ENCODE results near the gene PCDH11X. TPM values are rescaled to one million over a fixed set of nuclear protein-coding genes. Genes with fewer than 3 reads are reported as not detected.
"Not testable (repeated sequence)": the region's sequence is repeated elsewhere in the genome, so short reads cannot be mapped to it uniquely, and the experiment has no call there.

Gene PCDH11X
- total RNA-seq, 1 experiment from 2014 or later: not detected

DNA sequence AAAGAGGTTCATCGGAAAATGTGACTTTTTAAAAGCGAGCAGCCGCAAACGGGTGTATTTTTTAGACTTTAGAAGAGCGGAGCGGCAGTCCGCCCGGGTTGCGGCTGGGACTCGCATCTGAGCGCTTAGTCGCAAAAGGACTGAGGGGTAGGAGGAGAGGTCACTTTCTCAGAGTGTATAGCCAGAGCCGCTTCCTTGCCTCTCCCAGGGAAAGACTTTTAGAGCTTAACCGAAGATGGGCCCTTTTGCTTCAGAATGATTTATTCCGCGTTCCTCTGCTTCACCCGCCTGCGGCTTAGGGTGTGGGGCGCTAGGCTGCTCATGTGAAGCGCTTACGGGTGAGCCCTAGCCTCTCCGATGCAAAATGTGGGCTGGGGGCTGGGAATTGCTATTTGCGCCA is 1.5 kb downstream of the PCDH11X start:
- H3K4me1 ChIP-seq (replicated peaks; ENCODE audit: insufficient read depth); BruUV-seq (replicated peaks); H3K79me2 ChIP-seq (ENCODE audit: low read depth); H4K20me1 ChIP-seq (ENCODE audit: insufficient read depth); H3K27ac ChIP-seq; POLR2A ChIA-PET (ENCODE audit: unreplicated experiment); CTCF ChIA-PET; H3K4me3 ChIP-seq; DNase-seq; H3K9me2 ChIP-seq (ENCODE audit: insufficient read depth); H3K36me3 ChIP-seq (ENCODE audit: low read depth); H3K9me3 ChIP-seq (ENCODE audit: insufficient read depth, low read depth); H3K27me3 ChIP-seq (ENCODE audit: insufficient read depth, low read depth); H3F3A ChIP-seq (ENCODE audit: insufficient read depth, low read depth); H2AFZ ChIP-seq; H3K4me2 ChIP-seq; intact Hi-C loops (cut with micrococcal nuclease; ENCODE audit: unreplicated experiment): not testable (repeated sequence)

DNA sequence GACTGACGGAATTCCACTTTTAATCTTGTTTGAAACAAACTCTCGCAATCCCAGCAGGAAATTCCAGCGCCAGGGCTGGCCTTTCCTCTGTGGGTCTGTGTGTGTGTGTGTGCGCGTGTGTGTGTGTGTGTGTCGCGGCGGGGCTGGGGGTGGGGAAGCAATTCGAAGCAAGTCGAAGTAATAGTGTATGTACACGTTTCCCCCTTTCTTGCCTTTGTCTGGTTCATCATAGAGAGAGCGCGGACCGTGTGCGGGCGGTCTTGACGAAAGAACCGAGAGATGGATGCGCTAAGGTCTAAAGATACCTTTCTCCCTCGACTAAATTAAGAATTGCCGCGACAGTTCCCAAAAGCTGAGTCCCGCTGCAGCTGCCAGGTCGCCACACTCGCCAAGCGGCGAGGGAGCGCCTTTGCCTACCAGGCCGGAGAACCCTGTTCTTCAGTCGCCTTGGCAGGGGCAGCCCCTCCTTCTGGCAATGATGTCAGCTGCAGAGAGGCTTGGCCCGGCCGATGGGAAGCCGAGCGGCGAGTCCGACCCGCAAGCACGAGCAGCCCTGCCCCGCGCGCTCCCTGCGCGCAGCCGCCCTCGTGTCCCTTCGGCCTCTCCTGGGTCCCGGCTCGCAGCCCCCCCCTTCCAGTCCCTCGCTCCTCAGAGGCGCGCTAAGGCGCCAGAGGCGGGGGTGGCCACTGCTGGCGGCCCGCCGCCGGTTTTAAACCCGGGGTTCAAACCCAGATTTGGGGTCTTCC is 2.6 kb downstream of the PCDH11X start:
- H2AFZ ChIP-seq; POLR2A ChIA-PET (ENCODE audit: unreplicated experiment); H3K36me3 ChIP-seq (ENCODE audit: low read depth); H3F3A ChIP-seq (ENCODE audit: insufficient read depth, low read depth); BruUV-seq (replicated peaks); H3K4me2 ChIP-seq; H3K4me3 ChIP-seq; DNase-seq; H3K9me2 ChIP-seq (ENCODE audit: insufficient read depth); H3K27ac ChIP-seq; H3K9me3 ChIP-seq (ENCODE audit: insufficient read depth, low read depth); H3K4me1 ChIP-seq (replicated peaks; ENCODE audit: insufficient read depth); H4K20me1 ChIP-seq (ENCODE audit: insufficient read depth); CTCF ChIA-PET; intact Hi-C loops (cut with micrococcal nuclease; ENCODE audit: unreplicated experiment); H3K27me3 ChIP-seq (ENCODE audit: insufficient read depth, low read depth); H3K79me2 ChIP-seq (ENCODE audit: low read depth): not testable (repeated sequence)

DNA sequence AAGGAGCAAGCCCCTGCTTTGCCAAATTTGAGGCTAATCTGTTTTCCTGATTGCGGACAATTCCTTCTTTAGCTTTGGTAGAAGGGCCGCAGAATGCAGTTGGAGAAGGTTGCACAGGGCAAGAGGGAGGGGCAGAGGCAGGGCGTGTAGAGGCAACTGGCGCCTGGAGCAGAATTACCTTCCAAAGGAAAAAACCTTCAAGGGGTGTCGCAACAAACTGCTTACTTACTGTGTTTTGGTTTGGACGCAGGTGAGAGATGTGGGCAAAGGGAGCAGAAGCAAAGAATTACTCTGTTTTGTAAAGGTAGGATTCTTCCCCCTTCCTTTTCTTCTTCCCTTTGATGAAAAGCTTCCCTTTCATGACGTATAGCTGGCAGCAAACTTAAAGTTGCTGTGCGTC is 3.6 kb downstream of the PCDH11X start:
- intact Hi-C loops (cut with micrococcal nuclease; ENCODE audit: unreplicated experiment); H3F3A ChIP-seq (ENCODE audit: insufficient read depth, low read depth); H4K20me1 ChIP-seq (ENCODE audit: insufficient read depth); H3K27me3 ChIP-seq (ENCODE audit: insufficient read depth, low read depth); H3K27ac ChIP-seq; H3K4me1 ChIP-seq (replicated peaks; ENCODE audit: insufficient read depth); POLR2A ChIA-PET (ENCODE audit: unreplicated experiment); H3K4me2 ChIP-seq; CTCF ChIA-PET; H3K9me3 ChIP-seq (ENCODE audit: insufficient read depth, low read depth); H3K9me2 ChIP-seq (ENCODE audit: insufficient read depth); H3K36me3 ChIP-seq (ENCODE audit: low read depth); H2AFZ ChIP-seq; BruUV-seq (replicated peaks); DNase-seq; H3K79me2 ChIP-seq (ENCODE audit: low read depth); H3K4me3 ChIP-seq: not testable (repeated sequence)

DNA sequence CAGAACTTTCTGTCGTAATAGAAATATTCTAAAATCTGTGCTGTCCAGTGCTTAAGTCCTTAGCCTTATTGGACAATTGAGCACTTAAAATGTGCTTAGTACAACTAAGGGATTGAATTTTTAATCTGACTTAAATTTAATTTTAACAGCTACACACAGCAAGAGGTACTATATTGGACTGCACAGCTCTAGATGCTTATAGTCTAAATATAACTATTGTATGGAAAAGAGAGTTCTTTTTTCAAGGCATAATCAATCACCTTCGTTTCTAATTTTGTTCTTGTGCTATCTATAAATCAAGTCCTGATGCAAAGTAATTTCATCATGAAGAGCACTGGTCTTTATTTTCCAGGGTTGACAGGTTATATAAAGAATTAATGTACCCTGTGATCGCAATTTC is 38.4 kb downstream of the PCDH11X start:
- POLR2A ChIA-PET (ENCODE audit: unreplicated experiment); H3K9me2 ChIP-seq (ENCODE audit: insufficient read depth); BruUV-seq (replicated peaks); H3K4me3 ChIP-seq; H3K9me3 ChIP-seq (ENCODE audit: insufficient read depth, low read depth); H3K36me3 ChIP-seq (ENCODE audit: low read depth); H3K4me1 ChIP-seq (replicated peaks; ENCODE audit: insufficient read depth); H3K4me2 ChIP-seq; DNase-seq; H2AFZ ChIP-seq; CTCF ChIA-PET; H3K27ac ChIP-seq; intact Hi-C loops (cut with micrococcal nuclease; ENCODE audit: unreplicated experiment); H3K27me3 ChIP-seq (ENCODE audit: insufficient read depth, low read depth); H3F3A ChIP-seq (ENCODE audit: insufficient read depth, low read depth); H4K20me1 ChIP-seq (ENCODE audit: insufficient read depth); H3K79me2 ChIP-seq (ENCODE audit: low read depth): not testable (repeated sequence)

DNA sequence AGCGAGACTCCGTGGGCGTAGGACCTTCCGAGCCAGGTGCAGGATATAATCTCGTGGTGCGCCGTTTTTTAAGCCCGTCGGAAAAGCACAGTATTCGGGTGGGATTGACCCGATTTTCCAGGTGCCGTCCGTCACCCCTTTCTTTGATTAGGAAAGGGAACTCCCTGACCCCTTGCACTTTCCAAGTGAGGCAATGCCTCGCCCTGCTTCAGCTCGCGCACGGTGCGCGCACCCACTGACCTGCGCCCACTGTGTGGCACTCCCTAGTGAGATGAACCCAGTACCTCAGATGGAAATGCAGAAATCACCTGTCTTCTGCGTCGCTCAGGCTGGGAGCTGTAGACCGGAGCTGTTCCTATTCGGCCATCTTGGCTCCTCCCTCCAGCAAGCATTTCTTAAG is 46.1 kb downstream of the PCDH11X start:
- H3K27ac ChIP-seq; H3K9me3 ChIP-seq (ENCODE audit: insufficient read depth, low read depth); H3K9me2 ChIP-seq (ENCODE audit: insufficient read depth); H3F3A ChIP-seq (ENCODE audit: insufficient read depth, low read depth); H4K20me1 ChIP-seq (ENCODE audit: insufficient read depth); H3K79me2 ChIP-seq (ENCODE audit: low read depth); POLR2A ChIA-PET (ENCODE audit: unreplicated experiment); H3K27me3 ChIP-seq (ENCODE audit: insufficient read depth, low read depth); H3K4me1 ChIP-seq (replicated peaks; ENCODE audit: insufficient read depth); CTCF ChIA-PET; H3K36me3 ChIP-seq (ENCODE audit: low read depth); intact Hi-C loops (cut with micrococcal nuclease; ENCODE audit: unreplicated experiment); H3K4me3 ChIP-seq; H2AFZ ChIP-seq; BruUV-seq (replicated peaks); H3K4me2 ChIP-seq; DNase-seq: not testable (repeated sequence)
